NCI-H446 treated with DMSO at 0.1 percent for 48 hours (cell line): Measurements from ENCODE around the gene IRF5.
"Not testable (repeated sequence)": the region's sequence is repeated elsewhere in the genome, so short reads cannot be mapped to it uniquely, and the experiment has no call there.

Source experiments
- DNase-seq: peaks from one replicate; lab custom pipeline; 2025; lab: John Stamatoyannopoulos, UW

The IRF5 gene

GRCh38 chr7:128938544-128939074 is 882 bp downstream of the IRF5 start:
- DNase-seq, result no peak

GRCh38 chr7:128939075-128939860 is 1.5 kb downstream of the IRF5 start:
- DNase-seq, result no peak

DNA sequence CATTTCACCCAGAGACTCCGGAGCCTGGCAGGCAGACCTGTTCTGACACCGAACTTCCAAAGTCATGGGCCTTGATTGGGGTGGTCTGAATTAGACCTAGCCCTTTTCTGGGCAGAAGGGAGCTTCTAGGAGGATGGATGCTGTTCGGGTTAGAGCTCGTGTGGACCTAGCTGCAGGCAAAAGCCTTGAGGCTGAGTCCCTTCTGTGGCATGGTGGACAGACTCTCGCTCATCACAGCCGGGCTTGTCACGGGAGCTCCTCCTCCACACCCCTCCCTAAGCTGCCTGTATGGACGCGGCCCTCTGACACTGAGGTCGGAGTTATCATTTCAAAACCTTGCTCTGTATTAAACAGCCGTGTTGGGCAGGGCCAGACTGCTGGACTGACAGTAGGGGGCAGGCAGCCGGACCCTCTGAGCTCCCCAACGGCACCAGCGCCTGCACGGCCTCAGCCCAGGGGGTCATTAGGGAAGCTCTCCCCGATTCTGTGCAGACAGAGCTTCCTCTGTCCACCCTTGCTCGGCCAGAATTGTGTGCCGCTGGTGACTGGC is 2.2 kb downstream of the IRF5 start:
- no peak for DNase-seq

DNA sequence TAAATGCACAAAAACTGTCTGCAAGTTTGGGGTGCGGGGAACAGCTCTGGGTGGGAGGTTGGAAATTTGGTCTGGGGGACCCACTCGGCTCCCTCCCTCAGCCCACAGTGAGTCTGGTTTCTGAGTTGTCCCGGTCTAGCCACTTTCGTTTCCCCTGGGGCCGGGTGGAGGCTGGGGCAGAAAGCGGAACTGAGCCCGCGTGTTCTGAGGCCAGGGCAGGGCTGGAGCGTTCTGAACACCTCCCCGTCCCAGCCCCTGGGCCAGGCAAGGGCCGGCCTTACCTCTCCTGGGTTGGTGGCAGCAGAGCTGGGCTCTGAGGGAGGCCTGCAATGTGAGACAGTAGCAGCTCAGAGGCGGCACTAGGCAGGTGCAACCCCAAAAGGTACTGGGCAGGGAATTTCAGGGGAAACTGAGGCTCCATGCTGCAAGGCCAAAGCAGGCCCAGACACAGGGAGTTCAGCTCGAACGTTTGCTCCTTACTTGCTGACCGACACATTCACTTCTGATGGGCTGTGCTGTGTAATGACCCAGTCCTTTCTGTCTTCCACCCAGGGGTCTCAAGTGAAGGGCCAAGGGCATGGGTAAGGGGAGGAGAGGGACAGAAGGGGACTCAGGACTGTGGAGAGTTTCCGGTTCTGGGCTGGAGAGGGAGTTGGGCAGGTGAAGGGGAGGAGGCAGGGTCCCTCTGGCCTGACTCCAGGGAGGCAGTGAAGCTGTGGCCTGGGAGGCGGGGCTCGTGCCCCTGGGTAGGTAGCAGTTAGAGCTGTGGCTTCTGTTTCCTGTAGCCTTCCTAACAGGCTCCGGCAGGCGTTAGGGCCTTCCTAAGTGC is 3.0 kb downstream of the IRF5 start:
- DNase-seq, result no peak

DNA sequence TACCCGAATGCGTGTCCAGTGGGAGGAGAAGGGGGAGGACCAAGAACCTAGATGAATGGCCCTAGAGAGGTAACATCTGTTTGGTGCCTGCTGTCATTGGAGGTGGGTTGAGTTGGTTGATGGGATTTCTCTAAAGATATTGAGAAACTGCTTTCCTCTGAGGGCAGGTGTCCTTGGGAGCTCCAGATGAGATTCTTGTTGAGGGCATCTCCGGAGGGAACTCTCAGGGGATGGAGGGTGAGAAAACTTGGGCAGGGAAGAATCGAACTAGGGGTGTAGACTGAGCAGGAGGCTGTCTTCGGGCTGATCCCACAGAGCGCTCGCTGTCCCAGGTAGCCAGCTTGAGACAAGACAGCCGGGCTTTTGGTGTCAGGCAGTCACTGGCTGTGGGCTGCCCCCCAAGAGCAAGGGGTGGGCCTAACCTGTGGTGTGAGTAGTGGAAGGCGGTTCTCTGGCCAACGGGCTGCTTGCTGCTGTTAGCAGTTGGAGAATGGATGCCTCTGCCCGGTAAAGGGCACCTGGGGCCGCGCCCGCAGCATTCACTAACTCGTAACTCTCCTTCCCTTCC is 3.7 kb downstream of the IRF5 start:
- DNase-seq, result no peak

DNA sequence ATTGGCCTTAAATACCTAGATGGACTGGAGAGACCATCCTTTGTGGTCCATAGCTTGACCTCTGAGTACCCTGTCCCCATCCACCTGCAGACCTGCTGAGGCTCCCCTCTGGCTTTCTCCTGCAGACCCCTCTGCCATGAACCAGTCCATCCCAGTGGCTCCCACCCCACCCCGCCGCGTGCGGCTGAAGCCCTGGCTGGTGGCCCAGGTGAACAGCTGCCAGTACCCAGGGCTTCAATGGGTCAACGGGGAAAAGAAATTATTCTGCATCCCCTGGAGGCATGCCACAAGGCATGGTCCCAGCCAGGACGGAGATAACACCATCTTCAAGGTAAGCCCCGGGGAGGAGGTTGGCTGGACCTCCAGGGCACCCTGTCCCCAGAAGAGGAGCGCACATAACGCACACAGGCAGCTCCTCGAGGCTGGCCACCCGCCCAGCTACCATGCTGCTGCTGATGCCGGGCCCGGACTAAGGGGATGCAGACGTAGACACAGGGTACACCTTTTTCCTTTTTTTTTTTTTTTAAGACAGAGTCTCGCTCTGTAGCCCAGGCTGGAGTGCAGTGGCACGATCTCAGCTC is 4.3 kb downstream of the IRF5 start:
- no peak for DNase-seq

DNA sequence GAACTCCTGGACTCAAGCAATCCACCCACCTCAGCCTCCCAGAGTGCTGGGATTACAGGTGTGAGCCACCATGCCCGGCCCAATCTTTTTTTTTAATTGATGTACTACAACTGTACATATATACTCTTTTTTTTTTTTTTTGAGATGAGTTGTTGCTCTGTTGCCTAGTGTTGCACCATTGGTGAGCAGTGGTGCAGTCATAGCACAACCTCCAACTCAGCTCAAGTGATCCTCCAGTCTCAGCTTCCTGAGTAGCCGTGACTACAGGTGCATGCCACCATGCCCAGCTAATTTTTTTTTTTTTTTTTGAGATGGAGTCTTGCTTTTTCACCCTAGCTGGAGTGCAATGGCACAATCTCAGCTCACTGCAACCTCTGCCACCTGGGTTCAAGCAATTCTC is 5.5 kb downstream of the IRF5 start:
- not testable (repeated sequence) for DNase-seq

DNA sequence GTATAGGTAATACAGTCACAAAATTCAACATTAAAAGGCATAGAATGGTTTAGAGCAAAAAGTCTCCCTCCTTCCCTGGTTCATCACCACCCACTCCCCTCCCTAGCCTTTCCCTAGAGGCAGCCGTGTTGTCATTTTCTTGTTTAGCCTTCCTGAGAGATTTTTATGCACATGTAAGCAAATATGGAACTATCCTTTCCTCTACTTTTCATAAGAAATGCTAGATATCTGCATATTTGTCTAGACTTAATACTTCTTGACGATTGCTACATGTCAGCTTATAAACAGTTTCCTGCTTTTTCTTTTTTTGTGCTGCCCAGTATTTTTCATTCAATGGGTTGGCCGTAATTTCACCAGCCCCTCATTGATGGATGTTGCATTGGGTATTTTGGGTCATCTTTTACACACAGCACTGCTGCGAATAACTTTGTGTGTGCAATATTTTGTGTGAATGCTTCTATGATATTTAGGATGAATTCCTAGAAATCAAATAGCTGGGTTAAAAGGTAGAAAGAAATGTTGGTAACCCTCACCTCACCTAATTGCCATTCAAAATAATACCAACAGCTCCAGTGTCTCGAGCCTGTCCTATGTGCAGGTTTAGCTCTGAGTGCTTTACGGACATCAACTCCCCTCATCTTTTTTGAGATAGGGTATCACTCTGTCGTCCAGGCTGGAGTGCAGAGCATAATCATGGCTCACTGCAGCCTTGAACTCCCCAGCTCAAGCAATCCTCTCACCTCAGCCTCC is 6.9 kb downstream of the IRF5 start:
- DNase-seq, result no peak

- no peak for DNase-seq
Measured at GRCh38 chr7:128945668-128946366, 8.1 kb downstream of the IRF5 start.

DNA sequence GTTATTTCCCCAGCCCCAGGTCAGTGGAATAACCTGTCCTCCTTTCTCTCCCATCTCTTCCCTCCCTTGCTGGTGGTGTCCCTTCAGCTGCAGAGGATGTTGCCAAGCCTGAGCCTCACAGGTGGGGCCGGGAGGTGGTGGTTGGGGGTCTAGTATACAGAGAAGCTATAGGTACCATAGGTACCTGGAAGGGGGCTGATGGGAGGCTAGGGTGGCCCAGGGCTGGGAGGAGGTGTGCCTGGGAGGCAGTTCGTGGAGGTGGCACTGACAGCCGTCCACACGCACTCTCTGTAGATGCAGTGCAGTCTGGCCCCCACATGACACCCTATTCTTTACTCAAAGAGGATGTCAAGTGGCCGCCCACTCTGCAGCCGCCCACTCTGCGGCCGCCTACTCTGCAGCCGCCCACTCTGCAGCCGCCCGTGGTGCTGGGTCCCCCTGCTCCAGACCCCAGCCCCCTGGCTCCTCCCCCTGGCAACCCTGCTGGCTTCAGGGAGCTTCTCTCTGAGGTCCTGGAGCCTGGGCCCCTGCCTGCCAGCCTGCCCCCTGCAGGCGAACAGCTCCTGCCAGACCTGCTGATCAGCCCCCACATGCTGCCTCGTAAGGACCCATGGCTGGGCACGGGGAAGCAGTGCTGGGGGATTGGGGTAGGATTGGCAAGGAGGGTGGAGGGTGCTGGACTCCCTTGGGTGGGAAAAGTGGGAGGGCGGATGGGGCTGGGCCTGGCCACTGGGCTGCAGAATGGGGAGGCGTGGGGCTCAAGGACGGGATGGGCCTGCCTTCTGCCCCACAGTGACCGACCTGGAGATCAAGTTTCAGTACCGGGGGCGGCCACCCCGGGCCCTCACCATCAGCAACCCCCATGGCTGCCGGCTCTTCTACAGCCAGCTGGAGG is 9.5 kb downstream of the IRF5 start:
- no peak for DNase-seq

- no peak for DNase-seq
Measured at GRCh38 chr7:128947854-128948253, 10.1 kb downstream of the IRF5 start.

- no peak for DNase-seq
Measured at GRCh38 chr7:128948312-128948973, 10.7 kb downstream of the IRF5 start.

DNA sequence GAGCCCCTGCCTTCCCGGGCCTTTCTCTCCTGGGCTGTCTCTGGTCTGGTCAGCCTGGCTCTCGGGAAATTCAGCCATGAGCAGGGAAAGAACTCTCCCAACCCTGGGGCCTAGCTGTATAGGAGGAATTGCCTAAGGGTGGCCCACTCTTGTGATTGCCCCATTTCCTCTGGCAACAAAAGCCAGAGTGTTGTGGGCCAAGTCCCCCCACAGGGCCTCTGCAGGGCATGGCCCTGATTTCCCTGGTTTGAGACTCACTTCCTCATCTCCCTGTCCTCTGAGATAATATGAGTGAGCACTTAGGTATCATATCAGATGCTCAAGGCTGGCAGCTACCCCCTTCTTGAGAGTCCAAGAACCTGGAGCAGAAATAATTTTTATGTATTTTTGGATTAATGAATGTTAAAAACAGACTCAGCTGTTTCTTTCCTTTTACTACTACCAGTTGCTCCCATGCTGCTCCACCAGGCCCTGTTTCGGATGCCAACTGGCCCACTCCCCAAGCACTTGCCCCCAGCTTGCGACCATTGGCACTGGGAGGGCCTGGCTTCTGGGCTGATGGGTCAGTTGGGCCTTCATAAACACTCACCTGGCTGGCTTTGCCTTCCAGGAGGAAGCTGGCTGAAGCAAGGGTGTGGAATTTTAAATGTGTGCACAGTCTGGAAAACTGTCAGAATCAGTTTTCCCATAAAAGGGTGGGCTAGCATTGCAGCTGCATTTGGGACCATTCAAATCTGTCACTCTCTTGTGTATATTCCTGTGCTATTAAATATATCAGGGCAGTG is 11.4 kb downstream of the IRF5 start:
- DNase-seq, result no peak

DNA sequence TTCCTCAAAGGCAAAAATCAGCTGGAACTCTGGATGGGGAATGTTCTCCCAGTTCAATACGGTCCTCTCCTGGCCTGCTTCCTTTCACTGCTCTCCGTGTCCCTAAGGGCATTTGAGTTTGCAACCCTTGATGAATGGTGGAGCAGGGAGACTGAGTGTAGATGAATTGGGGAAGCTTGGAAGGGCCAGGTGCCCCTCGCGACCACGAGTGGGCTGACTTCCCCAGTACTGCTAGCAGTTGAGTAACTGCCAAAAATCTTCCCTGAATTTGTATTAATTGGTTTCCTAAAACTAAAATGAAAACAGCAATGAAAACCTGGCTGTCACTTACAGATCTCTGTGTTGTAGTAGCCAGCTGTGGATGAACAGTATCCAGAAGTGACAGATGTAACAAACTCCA is 13.6 kb downstream of the IRF5 start:
- DNase-seq, result no peak

- DNase-seq, result no peak
Measured at GRCh38 chr7:128954150-128954549, 16.4 kb downstream of the IRF5 start.

- DNase-seq, result no peak
Measured at GRCh38 chr7:128954830-128955802, 17.4 kb downstream of the IRF5 start.

GRCh38 chr7:128955981-128956380 is 18.3 kb downstream of the IRF5 start:
- DNase-seq, result no peak
